Metanephros (tissue), 2 donors: ENCODE results near the gene CDC5L. TPM values are rescaled to one million over a fixed set of nuclear protein-coding genes. Genes with fewer than 3 reads are reported as not detected.

Experiments
- small RNA-seq: library from RNA; depleted of rRNA; stranded (forward); fragments of <200 nt; gene quantifications from one replicate; pipeline ENCODE3, GENCODE V24; 2014; ENCODE audit warnings: low replicate concordance
- total RNA-seq: library from RNA; depleted of rRNA; stranded (reverse); fragments of >200 nt; gene quantifications from one replicate; pipeline ENCODE4 v1.2.3, GENCODE V29; 2014

The CDC5L gene
- 22.2 TPM for total RNA-seq

DNA sequence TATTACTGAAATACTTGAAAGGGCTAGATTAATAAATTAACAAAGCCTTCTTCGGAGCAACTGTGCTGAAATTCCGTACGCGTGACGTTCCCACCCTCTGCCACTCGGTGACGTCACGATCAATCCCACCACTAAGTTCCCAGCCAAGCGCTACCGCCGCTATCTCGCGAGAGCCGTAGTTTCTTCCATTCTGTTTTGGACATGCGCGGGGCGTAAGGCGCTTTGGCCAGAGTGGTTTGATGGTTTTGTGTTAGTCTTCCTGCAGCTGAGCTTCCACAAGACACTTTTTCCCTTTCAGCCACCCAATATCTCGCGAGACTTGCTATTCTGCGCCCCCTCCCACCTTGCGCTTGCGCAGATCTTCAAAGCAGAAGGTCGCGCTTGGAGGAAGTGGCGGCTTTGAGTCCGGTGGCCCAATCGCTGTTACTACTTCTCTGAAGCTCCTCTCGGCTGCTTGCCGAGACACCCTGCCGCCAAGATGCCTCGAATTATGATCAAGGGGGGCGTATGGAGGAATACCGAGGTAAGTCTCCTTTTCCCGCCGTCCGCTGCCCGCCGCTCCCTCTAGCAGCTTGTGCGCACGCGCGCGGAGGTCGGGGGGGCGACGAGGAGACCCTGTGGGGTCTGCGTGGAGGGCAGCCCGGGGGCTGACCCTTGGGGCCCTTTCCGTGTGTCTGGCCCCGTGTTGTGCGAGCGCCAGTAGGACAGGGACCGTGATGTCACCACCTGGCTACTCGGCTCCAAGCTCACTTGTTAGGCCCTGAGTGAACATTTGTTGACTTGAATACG lies at the start of gene CDC5L:
Gene CDC5L (plus strand): TSS at position 361 of the 789 bp plus-strand sequence. CDS start 118 bp downstream, at position 479.

DNA sequence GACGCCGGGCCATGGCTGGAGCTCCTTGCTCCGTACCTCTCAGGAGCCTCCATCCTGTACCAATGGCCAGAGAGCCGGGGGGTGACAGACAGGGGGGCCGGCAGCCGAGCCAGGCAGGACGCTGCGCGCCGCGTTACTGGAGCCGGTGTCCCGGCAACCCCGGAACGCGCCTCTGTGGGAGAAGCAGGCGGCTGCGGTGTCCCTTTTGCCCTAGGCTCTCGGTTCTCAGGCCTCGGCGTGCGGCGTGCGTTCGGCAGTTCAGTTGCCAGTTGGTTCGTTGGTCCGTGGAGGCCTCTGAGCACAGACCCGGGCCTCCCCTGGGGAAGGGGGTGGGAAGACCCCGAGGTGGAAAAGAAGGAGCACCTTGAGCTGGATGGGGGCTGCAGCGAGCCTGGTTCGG lies 45.0 kb upstream of the CDC5L start, which contains the start of gene SPATS1:
Gene SPATS1 (plus strand): TSS at position 162 of the 400 bp plus-strand sequence. CDS start 446 bp downstream, outside the sequence.

Small RNAs within 50 kb of the gene (small RNA-seq; reads per million reads assigned to genes)
- gene MIR4642: not detected

Other genes with a start within 250 kb of the CDC5L start
- 0.35 TPM for gene CAPN11, start 228.9 kb upstream of the CDC5L start, total RNA-seq
- gene MYMX, start 170.8 kb upstream of the CDC5L start, total RNA-seq: 0.35 TPM
- gene SLC29A1, start 164.1 kb upstream of the CDC5L start, total RNA-seq: 49.7 TPM
- gene HSP90AB1, start 140.6 kb upstream of the CDC5L start, total RNA-seq: 440 TPM
- gene SLC35B2, start 130.2 kb upstream of the CDC5L start, total RNA-seq: 46.0 TPM
- 13.9 TPM for gene NFKBIE, start 122.2 kb upstream of the CDC5L start, total RNA-seq
- 0.41 TPM for gene TMEM151B, start 117.3 kb upstream of the CDC5L start, total RNA-seq
- 21.3 TPM for gene AARS2, start 74.4 kb upstream of the CDC5L start, total RNA-seq
- not detected for gene SPATS1, start 45.1 kb upstream of the CDC5L start, total RNA-seq